NCI-H82 (cell line): ENCODE measurements around the gene HOXC11.

ENCODE experiments used
- DNase-seq: peaks from one replicate; lab custom pipeline; 2025; lab: John Stamatoyannopoulos, UW

Gene HOXC11

GRCh38 chr12:54024581-54025305 is 51.8 kb downstream of the HOXC11 start:
- no peak for DNase-seq

GRCh38 chr12:54025499-54026405 is 52.8 kb downstream of the HOXC11 start:
- DNase-seq: no peak

GRCh38 chr12:54026640-54027441 is 53.9 kb downstream of the HOXC11 start:
- DNase-seq: no peak
